Stomach (tissue), 4 donors: ENCODE results near the gene UNC79.

Experiments
- POLR2A ChIP-seq, 4 donors: fragments of 450-650 bp; IDR thresholded peaks; one replicate each; pipeline ENCODE4 v1.6.1; 2016; ENCODE audit warnings: antibody characterized with exemption in 4 of 4, control low read depth in 2 of 4, mild to moderate bottlenecking in 1 of 4, moderate library complexity in 1 of 4
- POLR2AphosphoS5 ChIP-seq, 3 donors: sonication (generic); formaldehyde crosslinking; IDR thresholded peaks; one replicate each; pipeline ENCODE4 v1.6.1; 2016; ENCODE audit warnings: antibody characterized with exemption in 3 of 3
- TF ChIP-seq, protein P1 (sequence below), 7 experiments: fragments of 450-650 bp in 4 of 7; fragments of 200-600 bp in 3 of 7; sonication (generic) in 3 of 7; IDR thresholded peaks; one replicate each; pipeline ENCODE4 v1.5.1; 2016 to 2019; ENCODE audit warnings: antibody characterized with exemption in 7 of 7, control low read depth in 2 of 7, mild to moderate bottlenecking in 1 of 7

DNA sequence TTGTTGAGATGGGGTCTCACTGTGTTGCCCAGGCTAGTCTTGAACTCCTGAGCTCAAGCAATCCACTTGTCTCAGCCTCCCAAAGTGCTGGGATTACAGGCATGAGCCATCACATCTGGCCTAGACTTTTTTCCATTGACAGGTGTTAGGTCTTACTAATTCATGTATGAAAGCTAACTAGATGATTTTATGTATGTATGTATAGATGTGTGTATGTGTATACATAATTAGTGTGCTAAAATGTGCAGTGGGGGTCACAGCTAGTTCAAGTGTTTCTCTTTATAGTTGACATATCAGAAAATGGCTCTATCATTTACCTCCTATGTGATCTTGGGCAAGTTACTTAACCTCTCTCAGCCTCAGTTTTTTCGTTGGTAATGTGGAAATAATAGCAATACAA is 23.5 kb downstream of the UNC79 start:
- TF ChIP-seq, protein P1, sequence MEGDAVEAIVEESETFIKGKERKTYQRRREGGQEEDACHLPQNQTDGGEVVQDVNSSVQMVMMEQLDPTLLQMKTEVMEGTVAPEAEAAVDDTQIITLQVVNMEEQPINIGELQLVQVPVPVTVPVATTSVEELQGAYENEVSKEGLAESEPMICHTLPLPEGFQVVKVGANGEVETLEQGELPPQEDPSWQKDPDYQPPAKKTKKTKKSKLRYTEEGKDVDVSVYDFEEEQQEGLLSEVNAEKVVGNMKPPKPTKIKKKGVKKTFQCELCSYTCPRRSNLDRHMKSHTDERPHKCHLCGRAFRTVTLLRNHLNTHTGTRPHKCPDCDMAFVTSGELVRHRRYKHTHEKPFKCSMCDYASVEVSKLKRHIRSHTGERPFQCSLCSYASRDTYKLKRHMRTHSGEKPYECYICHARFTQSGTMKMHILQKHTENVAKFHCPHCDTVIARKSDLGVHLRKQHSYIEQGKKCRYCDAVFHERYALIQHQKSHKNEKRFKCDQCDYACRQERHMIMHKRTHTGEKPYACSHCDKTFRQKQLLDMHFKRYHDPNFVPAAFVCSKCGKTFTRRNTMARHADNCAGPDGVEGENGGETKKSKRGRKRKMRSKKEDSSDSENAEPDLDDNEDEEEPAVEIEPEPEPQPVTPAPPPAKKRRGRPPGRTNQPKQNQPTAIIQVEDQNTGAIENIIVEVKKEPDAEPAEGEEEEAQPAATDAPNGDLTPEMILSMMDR (IDR thresholded peaks at IDR 0.05), result no peak
- TF ChIP-seq POLR2A (IDR thresholded peaks at IDR 0.05), result no peak
- TF ChIP-seq POLR2AphosphoS5 (IDR thresholded peaks at IDR 0.05), result no peak
